Measurements from ENCODE around the gene HOXB7.

- no peak for TF ChIP-seq CTCF (conservative IDR thresholded peaks at IDR 0.05)
- TF ChIP-seq EZH2 (IDR thresholded peaks at IDR 0.05; ENCODE audit: low read depth) = no peak
These were observed 51.5 kb downstream of the HOXB7 start for GRCh38 chr17:48559122-48559839.
